Measurements from ENCODE around the gene RRN3.
"Not testable (repeated sequence)": the region's sequence is repeated elsewhere in the genome, so short reads cannot be mapped to it uniquely, and the experiment has no call there.

GRCh38 chr16:15025234-15025951 is 68.7 kb downstream of the RRN3 start:
- not testable (repeated sequence) for TF ChIP-seq CTCF, POLR2A (IDR thresholded peaks at IDR 0.05)
